Iris pigment epithelial cell (primary cell): Measurements from ENCODE around the gene ARL8B.
"Not testable (repeated sequence)": the region's sequence is repeated elsewhere in the genome, so short reads cannot be mapped to it uniquely, and the experiment has no call there.

Experiments
- DNase-seq: peaks from one replicate; pipeline ENCODE4 v3.0.0-alpha.2; 2011; ENCODE audit warnings: low read depth

The ARL8B gene

DNA sequence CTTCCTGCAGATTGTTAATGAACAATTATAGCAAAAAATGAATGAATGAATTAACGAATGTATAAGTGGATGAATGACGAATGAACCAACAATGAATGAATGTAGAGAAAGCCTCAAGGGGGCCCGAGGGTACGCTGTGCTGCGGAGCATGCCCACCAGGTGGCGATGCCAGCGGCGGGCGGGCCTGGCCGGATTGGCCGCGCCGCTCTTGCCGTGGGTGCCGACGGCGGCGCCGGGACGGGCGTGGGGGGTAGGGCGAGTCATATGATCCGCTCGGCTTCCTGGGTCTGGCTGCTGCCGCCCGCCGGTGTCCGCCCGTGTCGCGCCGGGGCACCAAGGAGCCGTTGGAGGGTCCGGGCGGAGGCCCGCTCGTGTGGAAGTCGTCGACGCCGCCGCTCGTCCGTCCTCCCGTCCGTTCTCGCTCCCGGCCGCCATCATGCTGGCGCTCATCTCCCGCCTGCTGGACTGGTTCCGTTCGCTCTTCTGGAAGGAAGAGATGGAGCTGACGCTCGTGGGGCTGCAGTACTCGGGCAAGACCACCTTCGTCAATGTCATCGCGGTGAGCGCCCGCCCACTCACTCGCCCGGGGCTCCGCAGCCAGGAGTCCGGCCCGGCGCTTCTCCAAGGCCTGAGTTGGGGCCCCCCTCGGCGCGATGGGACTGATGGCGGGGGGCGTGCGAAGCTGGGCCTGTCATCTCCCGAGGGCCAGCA is at the start of gene ARL8B:
Gene ARL8B (plus strand): TSS at position 263 of the 711 bp plus-strand sequence. CDS start 174 bp downstream, at position 437.
- peak; percentile 89 for DNase-seq

DNA sequence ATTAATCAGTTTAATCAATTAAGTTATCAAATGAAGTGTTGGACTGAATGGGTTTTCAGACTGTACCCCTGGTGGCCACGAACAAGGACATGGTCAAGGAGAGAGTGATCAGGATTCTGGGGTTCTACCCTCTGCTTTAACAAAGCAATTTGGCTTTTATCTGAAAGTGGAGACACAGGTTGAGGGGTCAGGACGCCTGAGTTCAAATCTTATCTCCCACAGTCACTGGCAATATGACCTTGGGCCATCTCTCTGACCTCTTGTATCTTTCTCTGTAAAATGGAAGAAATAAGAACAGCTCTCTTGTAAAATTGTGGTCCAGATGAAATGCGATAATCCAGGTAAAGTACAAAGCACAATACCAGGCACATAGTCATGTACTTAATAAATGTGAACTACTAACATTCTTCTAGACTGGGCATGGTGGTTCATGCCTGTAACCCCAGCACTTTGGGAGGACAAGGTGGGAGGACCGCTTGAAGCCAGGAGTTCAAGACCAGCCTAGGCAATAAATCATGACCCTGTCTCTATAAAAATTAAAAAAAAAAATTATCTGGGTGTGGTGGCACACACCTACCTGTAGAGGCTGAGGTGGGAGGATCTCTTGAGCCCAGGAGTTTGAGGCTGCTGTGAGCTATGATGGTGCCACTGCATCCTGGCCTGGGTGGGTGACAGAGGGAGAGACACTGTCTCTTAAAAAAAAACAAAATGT is 48.6 kb upstream of the ARL8B start:
- DNase-seq = no peak

DNA sequence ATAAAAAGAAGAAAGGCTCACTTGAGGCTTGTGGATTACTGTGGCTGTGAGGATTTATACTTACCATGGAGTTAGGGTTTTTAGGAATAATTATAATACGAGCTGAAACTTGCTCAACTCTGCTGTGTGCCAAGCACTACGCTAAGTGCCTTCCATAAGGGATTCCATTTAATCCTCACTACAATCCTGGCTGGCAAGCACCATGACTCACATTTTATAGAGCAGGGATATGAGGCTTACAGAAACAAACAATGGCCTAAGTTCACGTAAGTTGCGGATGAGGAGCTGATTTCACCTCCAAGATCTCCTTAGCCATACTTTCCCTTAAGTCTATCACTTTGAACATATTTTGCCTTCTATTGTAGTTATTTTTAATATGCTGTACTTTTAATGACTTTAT is 43.9 kb upstream of the ARL8B start:
- peak; percentile 72 for DNase-seq

DNA sequence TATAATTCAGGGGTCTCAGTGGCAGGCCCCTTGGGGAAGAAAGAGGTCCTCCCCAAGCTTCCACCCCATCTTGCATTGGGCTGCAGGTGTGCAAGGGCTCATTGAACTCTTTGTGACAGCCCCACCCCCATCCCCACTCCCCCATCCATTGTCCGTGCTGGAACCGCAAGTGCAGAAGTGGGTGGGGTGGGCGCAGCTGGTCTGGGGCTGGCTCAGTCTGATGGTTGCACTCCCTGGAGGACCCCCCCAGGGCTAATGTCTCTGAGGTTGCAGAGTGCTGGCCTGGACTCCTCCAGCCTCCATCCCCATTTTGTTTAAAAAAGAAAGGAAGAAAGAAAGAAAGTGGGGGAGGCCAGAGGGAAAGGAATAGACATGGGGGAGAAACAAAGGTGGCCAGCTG is 42.3 kb upstream of the ARL8B start:
- no peak for DNase-seq

GRCh38 chr3:5080779-5081550 is 41.1 kb upstream of the ARL8B start:
- DNase-seq = no peak

GRCh38 chr3:5081973-5082788 is 39.9 kb upstream of the ARL8B start:
- not testable (repeated sequence) for DNase-seq

DNA sequence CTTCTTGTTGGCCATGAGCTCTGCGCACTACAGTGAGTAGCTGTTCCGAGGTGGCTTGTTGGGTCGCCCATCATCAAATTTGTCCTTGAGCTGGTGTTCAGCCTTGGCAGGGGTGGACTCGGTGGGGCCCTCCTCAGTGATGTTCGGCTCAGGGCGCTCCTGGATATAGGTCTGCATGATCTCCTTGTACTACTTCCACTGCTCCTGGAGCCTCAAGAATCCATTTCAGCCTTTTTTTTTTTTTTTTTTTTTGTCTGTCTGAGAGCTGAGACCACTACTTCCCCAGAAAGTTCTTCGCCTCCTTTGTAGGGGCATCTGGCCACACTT is 39.3 kb upstream of the ARL8B start:
- no peak for DNase-seq

DNA sequence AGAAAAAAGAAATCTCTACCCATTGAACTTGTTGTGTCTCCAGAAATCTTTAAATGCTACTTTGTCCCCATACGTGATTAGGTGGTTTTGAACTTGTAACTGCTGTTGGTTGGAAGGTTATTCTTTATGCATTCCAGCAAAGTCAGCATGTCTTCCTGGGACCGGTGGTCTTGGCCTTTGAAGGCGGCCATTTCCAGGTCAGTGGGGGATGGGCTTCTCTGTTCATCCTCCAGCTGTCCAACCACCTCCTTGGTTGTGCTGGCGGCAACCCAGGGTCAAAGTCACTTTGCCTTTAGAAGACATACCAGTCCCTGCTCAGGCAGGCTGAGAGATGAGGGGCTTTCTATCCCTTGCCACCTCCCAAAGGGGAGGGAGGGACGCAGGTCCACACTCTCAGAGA is 37.9 kb upstream of the ARL8B start:
- no peak for DNase-seq

DNA sequence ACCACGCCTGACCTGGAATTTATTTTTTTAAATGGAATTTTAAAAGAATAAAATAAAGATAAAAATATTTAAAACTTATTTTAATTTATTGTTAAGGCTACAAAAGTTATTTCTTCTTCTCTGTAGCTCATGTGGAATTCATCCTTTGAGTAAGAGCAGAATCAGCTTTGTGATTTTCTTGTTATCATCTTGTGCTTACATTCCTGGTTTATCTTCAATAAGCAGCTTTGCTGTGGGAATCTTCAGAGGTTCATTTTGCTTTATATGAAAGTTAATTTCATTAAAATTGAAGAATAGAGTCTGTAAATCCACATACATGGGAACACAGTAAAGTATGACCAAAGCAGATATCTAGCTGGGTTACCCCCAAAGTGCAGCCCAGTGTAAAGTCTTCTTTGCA is 35.4 kb upstream of the ARL8B start:
- DNase-seq = no peak

DNA sequence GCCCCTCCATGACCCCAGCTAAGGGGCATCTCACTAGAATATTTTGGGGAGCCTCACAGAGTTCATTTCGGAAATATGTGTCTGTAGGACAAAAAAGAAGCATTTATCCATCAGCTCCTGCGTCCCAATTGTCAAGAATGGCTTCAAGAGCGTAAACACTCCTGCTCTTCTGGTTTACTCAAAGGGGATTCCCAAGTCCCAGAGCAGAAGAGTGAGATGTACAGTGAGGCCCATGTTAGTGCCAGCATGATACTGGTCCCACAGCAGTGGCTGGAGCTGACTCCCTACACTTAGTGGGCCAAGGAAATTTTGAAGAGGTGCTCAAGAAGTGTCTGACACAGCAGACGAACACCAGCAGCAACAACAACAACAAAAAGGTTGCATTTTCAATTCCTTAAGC is 34.9 kb upstream of the ARL8B start:
- no peak for DNase-seq

- no peak for DNase-seq
Measured at GRCh38 chr3:5090197-5090596, 31.9 kb upstream of the ARL8B start.

- DNase-seq = no peak
Measured at GRCh38 chr3:5092018-5092417, 30.1 kb upstream of the ARL8B start.

- no peak for DNase-seq
Measured at GRCh38 chr3:5093731-5094130, 28.4 kb upstream of the ARL8B start.

DNA sequence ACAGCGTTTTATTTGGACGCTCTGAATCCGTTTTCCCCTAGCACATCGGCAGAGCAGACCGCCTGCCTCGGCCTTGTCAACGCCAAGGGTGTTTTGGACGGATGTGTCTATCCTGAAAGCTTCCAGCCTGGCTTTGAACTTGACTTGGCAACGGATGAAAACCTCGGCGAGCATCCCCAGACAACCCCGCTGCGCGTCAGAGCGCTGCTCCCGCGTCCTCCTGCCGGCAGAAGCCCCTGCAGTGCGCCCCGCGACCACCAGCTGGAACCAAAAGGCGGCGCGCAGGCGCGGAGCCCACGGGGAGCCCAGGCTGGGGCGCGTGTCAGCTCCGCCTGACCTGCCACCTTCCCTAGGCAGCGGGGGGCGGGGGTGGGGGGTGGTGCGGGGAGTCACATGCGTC is 26.2 kb upstream of the ARL8B start:
- DNase-seq = peak; percentile 23

DNA sequence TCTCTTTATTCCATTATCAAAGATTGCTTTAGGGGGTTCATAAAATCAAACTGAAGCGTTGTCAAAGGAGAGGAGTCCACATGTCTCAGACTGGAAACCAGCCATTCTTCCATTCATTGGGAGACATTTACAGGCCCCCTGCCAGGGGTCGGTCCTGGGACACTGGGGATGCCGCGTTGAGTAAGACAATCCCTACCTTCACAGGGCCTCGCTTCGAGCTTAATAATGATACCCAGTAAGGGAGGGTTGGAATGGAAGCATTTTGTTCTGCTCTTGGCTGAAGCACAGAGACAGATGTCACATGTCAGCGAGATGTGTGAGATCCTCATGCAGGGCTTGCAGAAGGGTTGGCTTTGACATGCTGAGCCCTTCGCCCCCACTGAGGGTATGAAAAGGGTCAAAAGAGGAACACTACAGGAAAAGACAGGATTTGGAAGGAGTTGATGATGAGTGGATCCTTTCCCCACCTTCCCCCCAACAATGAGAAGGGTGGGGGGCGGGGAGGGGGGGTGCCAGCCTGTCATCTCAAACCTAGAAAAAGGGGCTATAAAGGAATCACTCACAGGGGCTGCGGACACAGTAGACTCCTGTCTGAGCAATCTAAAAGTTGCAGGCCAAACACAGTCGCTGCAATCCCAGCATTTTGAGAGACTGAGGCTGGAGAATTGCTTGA is 25.6 kb upstream of the ARL8B start:
- DNase-seq = no peak

- no peak for DNase-seq
Measured at GRCh38 chr3:5098346-5098745, 23.7 kb upstream of the ARL8B start.

DNA sequence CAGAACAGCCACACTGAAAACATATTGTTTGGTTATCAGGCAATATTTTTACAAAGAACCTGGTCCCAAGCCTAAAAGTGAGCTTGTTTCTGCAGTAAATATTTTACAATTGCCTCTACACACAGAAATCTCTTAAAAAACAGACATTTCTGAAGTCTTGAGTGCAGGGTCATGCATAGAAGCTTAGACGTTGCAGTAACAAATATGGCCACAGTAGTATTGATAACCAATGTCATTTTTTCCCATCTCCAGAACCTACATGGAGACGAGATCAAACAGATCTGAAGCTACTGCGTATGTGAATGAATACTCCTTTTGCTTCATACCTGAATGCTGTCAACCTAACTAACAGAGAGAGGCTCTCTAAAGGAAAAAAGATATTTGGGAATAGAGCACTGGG is 19.6 kb upstream of the ARL8B start:
- DNase-seq = no peak

DNA sequence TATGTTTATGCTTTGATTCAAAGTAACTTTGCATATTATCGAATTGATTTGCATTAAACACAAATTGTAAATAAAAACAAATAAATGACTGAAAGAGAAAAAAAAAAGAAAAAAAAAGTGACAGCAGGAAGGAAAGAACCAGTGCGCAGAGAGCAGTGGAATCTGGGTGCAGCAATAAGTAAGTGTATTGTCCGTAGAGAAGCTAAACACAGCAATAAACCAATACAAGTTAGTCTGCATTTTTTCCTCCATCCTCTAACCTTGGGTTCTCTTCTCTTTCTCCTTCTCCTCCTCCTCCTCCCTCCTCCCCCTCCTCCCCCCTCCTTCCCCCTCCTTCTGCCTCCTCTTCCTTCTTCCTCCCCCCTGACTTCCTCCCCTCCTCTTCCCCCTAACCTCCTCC is 18.3 kb upstream of the ARL8B start:
- no peak for DNase-seq

GRCh38 chr3:5105050-5105449 is 17.0 kb upstream of the ARL8B start:
- no peak for DNase-seq

GRCh38 chr3:5106371-5106770 is 15.7 kb upstream of the ARL8B start:
- DNase-seq = not testable (repeated sequence)

GRCh38 chr3:5106933-5107334 is 15.2 kb upstream of the ARL8B start:
- not testable (repeated sequence) for DNase-seq

GRCh38 chr3:5110337-5110736 is 11.8 kb upstream of the ARL8B start:
- DNase-seq = no peak
